ENCODE results near the gene CRIP1. TPM values are rescaled to one million over a fixed set of nuclear protein-coding genes. Genes with fewer than 3 reads are reported as not detected.

Gene CRIP1
- total and polyA plus RNA-seq, 2 donors (not counting 1 experiment from before 2014, with no cell fraction given), result 210 to 563 TPM

- peaks cover 68% of the 10 kb centered on the region for H3K4me1 Mint-ChIP-seq
- intact Hi-C loops (cut with micrococcal nuclease), result loop anchor here (10.0 kb wide), 1 partner anchor 415 kb away; the partner anchor contains the start of gene GPR132
- Histone ChIP-seq H3K27me3 (replicated peaks in 1 of 4; ENCODE audit: control extremely low read depth in 1 of 4, control insufficient read depth in 3 of 4, insufficient read depth in 4 of 4, low read length in 3 of 4) (peaks cover 0 to 22% (median 9%) of the 10 kb centered on the region in 4 experiments), H2AFZ (ENCODE audit: insufficient read depth, low read depth, low read length, poor library complexity, severe bottlenecking) (no peak overlapping the region), H3K4me1 (ENCODE audit: control insufficient read depth in 2 of 2, insufficient read depth in 2 of 2, low read length in 2 of 2) (peaks cover 67 to 88% of the 10 kb centered on the region in 2 donors), H3K27ac (ENCODE audit: low read length in 2 of 2) (peak overlapping the region; percentile 12 to 99), H3K79me2 (ENCODE audit: control insufficient read depth, insufficient read depth, low read length) (no peaks in the 10 kb centered on the region), H3K4me2 (replicated peaks; ENCODE audit: low read depth, low read length, poor library complexity, severe bottlenecking) (peak overlapping the region; percentile 100), H3K4me3 (ENCODE audit: control extremely low read depth in 1 of 5, extremely low read depth in 1 of 5, insufficient read depth in 1 of 5, low read depth in 2 of 5, low read length in 4 of 5) (no peak overlapping the region), H3K9me3 (ENCODE audit: control extremely low read depth in 1 of 3, control insufficient read depth in 2 of 3, insufficient read depth in 1 of 3, low read length in 2 of 3) (peaks cover 0 to 31% (median 0%) of the 10 kb centered on the region in 3 donors), H4K20me1 (ENCODE audit: control insufficient read depth, insufficient read depth, low read length, poor library complexity, severe bottlenecking) (peaks cover 5% of the 10 kb centered on the region), H3K36me3 (replicated peaks in 1 of 2; ENCODE audit: control extremely low read depth in 1 of 2, control insufficient read depth in 1 of 2, extremely low read depth in 1 of 2, insufficient read depth in 2 of 2, low read length in 1 of 2) (no peaks in the 10 kb centered on the region), H3K9ac (ENCODE audit: low read length) (no peak overlapping the region)
- TF ChIP-seq EZH2 (IDR thresholded peaks at IDR 0.05; ENCODE audit: borderline replicate concordance, insufficient read depth, low read depth, low read length, poor library complexity, severe bottlenecking) (no peak), CTCF (IDR thresholded peaks at IDR 0.05) (no peak)
- peak overlapping the region; percentile 100 for H3K27ac Mint-ChIP-seq
- CTCF ChIA-PET, result interaction anchor here (0.7 to 7.3 kb wide), 19 partner anchors 8 to 191 kb away, joined by 3 to 121 read pairs (median 5); partner anchors contain the start of genes BRF1, TEDC1 and TEX22
- peak overlapping the region; percentile 50 for H3K4me3 Mint-ChIP-seq
- no peaks in the 10 kb centered on the region for H3K27me3 Mint-ChIP-seq
- WGBS (ENCODE audit: insufficient coverage), result 57% methylated on average over 14 of the region's 15 CpGs
- DNase-seq (no peak), ATAC-seq (ENCODE audit: low read depth) (no peak)
- H3K9me3 Mint-ChIP-seq (ENCODE audit: insufficient read depth), result no peaks in the 10 kb centered on the region
- POLR2A ChIA-PET, result interaction anchor here (0.6 to 2.7 kb wide), 5 partner anchors 10 to 179 kb away, joined by 3 to 39 read pairs (median 7); partner anchors contain the start of gene BRF1
These were observed 6.4 kb upstream of the CRIP1 start for GRCh38 chr14:105480199-105480746.
